ENCODE data around the gene PSAP. TPM values are rescaled to one million over a fixed set of nuclear protein-coding genes. Genes with fewer than 3 reads are reported as not detected.

PSAP gene
- total and polyA plus RNA-seq, 11 donors, result 454 to 2,171 (median 1,616) TPM

DNA sequence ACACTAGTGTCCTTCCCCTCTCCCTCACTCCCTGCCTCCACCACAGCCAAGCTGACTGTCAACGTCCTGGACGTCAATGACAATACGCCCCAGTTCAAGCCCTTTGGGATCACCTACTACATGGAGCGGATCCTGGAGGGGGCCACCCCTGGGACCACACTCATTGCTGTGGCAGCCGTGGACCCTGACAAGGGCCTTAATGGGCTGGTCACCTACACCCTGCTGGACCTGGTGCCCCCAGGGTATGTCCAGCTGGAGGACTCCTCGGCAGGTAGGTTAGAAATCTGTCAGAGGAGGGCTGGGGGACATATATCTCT lies 52.8 kb downstream of the PSAP start:
- WGBS, 4 donors, result 87 to 95% (median 88%) methylated on average over 4 to 6 of the region's 6 CpGs; no CpG with 5 or more reads in 1 of the 4 donors
- DNase-seq, result peak in 2 of 5 donors; percentile 16 to 27
- Histone ChIP-seq H3K9me3 (no peaks in the 10 kb centered on the region), H3K4me3 (no peak overlapping the region), H3K27ac (no peak overlapping the region), H3K36me3 (no peaks in the 10 kb centered on the region), H3K4me1 (peaks cover 0 to 18% (median 0%) of the 10 kb centered on the region in 12 donors), H3K27me3 (no peaks in the 10 kb centered on the region)
- ATAC-seq, result no peak
- TF ChIP-seq POLR2A (IDR thresholded peaks at IDR 0.05), result no peak
- TF ChIP-seq, protein P1, sequence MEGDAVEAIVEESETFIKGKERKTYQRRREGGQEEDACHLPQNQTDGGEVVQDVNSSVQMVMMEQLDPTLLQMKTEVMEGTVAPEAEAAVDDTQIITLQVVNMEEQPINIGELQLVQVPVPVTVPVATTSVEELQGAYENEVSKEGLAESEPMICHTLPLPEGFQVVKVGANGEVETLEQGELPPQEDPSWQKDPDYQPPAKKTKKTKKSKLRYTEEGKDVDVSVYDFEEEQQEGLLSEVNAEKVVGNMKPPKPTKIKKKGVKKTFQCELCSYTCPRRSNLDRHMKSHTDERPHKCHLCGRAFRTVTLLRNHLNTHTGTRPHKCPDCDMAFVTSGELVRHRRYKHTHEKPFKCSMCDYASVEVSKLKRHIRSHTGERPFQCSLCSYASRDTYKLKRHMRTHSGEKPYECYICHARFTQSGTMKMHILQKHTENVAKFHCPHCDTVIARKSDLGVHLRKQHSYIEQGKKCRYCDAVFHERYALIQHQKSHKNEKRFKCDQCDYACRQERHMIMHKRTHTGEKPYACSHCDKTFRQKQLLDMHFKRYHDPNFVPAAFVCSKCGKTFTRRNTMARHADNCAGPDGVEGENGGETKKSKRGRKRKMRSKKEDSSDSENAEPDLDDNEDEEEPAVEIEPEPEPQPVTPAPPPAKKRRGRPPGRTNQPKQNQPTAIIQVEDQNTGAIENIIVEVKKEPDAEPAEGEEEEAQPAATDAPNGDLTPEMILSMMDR (IDR thresholded peaks at IDR 0.05), result no peak
- intact Hi-C loops (cut with DNase I), result no loop called here

DNA sequence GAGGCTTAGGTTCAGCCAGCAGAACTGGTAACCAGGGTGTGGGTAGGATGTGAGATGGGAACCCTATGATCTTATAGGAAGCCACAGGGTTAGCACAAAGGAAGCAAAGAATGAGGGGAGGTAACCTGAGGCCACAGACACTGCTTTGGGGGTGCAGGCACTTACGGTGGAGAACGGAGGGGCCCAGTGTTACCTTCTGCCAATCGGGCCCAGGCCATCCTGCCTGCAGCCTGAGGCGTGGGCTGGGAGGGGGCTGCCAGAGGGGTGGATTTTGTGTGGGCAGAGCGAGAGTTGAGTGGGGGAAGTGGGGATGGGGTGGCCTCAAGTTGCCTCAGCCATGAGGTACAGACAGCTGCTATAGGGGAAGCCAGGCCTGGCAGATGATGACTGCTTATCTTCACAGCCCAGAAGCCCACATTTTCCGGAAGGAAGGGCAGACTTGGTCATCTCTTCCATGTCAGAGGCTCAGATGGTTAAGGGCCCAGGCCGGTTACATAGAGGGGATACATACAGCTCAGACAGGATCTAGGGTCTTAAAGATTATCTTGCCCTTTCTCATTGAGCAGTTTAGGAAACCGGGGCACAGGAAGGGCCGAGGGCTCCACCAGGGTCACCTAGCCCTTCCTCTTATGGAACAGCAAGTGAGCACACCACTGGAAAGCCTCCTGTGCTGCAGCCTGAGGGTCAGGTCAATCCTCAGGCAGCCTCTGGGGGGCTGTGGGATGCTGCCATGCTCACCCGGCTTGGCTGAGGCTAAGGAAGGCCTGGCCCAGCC lies 53.3 kb downstream of the PSAP start:
- intact Hi-C loops (cut with DNase I), result no loop called here
- Histone ChIP-seq H3K27me3 (no peaks in the 10 kb centered on the region), H3K4me3 (no peak overlapping the region), H3K27ac (no peak overlapping the region), H3K36me3 (no peaks in the 10 kb centered on the region), H3K4me1 (peaks cover 0 to 18% (median 0%) of the 10 kb centered on the region in 12 donors), H3K9me3 (no peaks in the 10 kb centered on the region)
- DNase-seq (peak in 2 of 5 donors; percentile 24 to 49), ATAC-seq (peak in 2 of 4 donors; percentile 14 to 26)
- WGBS, 4 donors, result 75 to 82% (median 78%) methylated on average over 9 to 10 of the region's 10 CpGs
- TF ChIP-seq POLR2A (IDR thresholded peaks at IDR 0.05), result no peak
- TF ChIP-seq, protein P1 (IDR thresholded peaks at IDR 0.05), result no peak

DNA sequence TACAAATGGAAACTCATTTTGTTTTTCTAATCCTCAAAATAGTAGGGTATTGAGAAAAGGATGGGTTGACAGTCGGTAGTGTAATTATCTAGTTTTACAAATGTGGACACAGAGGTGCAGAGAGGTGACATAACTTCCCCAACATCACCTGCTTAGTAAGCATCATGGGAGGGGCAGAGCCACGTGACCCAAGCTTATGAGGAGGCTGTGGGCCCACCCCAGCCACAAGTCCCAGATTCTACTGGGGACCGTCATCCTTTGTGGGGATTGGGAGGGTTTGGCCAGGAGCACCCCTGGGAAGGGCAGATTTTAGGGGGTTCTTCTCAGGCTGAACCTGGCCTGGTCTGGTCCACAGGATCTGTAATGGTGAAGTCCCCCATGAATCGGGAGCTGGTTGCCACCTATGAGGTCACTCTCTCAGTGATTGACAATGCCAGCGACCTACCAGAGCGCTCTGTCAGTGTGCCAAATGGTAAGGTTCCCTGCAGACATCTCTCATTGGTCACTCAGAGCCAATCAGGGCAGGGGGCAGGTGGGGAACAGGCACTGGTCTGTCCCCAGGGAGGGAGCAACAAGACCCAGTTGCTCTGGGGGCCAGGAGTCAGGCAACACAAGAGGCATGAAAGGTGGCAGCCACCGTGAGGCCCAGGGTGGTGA lies 54.2 kb downstream of the PSAP start:
- Histone ChIP-seq H3K9me3 (no peaks in the 10 kb centered on the region), H3K27ac (no peak overlapping the region), H3K4me3 (no peak overlapping the region), H3K36me3 (no peaks in the 10 kb centered on the region), H3K4me1 (peaks cover 0 to 18% (median 0%) of the 10 kb centered on the region in 12 donors), H3K27me3 (no peaks in the 10 kb centered on the region)
- DNase-seq, result peak in 2 of 5 donors; percentile 9 to 13
- intact Hi-C loops (cut with DNase I), result no loop called here
- TF ChIP-seq, protein P1 (IDR thresholded peaks at IDR 0.05), result no peak
- no peak for TF ChIP-seq POLR2A (IDR thresholded peaks at IDR 0.05)
- WGBS, 4 donors, result 84 to 93% (median 88%) methylated on average over 7 of the region's 7 CpGs
- ATAC-seq, result no peak

DNA sequence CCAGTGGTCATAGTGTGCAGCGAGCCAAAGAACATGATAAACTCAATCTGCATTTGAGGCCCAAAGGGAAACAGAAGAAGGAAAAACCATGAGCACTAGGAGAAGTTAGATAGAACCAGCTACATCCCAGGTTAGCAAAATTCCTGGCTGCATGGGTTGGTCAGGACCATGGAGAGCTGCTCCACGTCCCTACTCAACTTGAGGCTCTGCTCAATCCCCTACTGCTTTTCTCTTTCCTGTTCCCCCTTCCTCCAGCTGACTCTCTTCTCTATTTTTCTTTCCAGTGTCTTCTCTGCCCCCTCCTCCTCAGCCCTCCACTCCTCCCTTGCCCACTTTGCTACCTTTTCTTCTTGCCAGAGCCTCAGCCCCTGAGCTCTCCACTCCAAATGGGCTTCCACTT lies 55.8 kb downstream of the PSAP start:
- Histone ChIP-seq H3K9me3 (no peaks in the 10 kb centered on the region), H3K4me3 (no peak overlapping the region), H3K27me3 (no peaks in the 10 kb centered on the region), H3K4me1 (peaks cover 0 to 10% (median 0%) of the 10 kb centered on the region in 12 donors), H3K27ac (no peak overlapping the region), H3K36me3 (no peaks in the 10 kb centered on the region)
- DNase-seq (peak in 1 of 5 donors; percentile 37), ATAC-seq (peak in 2 of 4 donors; percentile 43 to 52)
- WGBS, 4 donors, result 26 to 41% (median 36%) methylated on average over 2 of the region's 2 CpGs
- intact Hi-C loops (cut with DNase I), result no loop called here
- TF ChIP-seq, protein P1 (IDR thresholded peaks at IDR 0.05), result no peak
- TF ChIP-seq POLR2A (IDR thresholded peaks at IDR 0.05), result no peak
